ENCODE measurements around the gene GAK.
"Not testable (repeated sequence)": the region's sequence is repeated elsewhere in the genome, so short reads cannot be mapped to it uniquely, and the experiment has no call there.

The GAK gene

GRCh38 chr4:952881-953573, 20.9 kb upstream of the GAK start:
- no peak for DNase-seq

DNA sequence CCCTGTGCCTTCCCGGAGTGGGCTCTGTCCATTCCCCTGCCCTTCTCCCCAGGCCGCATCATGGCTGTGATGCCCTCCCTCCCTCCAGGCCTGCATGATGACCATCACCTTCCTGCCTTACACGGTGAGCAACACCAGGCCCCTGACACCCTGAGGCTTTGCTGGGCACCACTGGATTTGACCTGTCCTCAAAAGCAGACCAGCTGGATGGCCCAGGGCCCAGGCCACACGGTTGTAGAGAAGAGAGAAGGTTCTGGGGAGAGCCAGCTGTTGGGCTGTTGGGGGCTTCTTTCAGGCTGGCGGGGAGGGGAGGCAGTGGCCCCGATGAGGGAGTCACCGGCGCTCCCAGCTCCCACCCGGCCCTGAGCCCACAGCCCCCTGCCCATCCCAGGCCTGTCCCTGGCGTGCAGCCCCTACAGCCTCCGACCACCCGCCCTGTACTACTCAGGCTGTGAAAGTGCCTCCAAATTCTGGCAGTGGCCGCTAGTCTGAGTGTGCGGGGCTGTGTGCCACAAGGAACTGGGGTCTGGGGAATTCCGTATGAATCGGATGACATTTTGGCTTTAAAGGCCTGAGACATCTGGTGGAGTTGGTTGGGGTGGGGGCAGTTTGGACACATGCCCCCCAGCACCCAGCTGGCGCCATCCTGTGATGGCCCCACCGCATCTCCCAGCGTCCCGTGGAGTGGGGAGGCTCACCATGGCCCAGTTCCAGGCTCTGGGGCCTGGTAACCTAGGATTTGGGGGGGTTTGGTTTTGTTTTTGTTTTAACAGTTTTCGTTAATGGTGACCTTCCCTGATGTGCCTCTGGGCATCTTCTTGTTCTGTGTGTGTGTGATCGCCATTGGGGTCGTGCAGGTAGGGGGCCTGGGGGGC, 19.7 kb upstream of the GAK start:
- no peak for DNase-seq

DNA sequence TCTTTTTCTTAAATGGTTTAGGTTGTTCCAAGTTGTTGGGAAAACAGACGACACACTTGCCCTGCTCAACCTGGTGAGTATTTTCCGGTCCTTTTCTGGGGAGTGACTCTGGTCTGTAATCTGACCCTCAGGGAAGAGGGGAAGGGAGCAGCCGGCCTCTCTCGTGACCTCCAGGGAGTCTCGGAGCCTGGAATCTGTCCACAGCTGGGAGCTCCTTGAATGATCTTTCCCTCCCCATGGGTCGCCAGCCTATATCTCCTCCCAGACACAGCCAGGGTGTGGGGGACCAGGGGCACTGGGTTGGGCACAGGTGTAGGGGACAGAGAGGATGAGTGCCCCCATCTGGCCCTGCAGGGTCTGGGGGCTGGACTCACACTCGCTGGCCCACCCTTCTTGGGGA, 19.1 kb upstream of the GAK start:
- DNase-seq, result no peak

GRCh38 chr4:950136-951020, 18.3 kb upstream of the GAK start:
- no peak for DNase-seq

DNA sequence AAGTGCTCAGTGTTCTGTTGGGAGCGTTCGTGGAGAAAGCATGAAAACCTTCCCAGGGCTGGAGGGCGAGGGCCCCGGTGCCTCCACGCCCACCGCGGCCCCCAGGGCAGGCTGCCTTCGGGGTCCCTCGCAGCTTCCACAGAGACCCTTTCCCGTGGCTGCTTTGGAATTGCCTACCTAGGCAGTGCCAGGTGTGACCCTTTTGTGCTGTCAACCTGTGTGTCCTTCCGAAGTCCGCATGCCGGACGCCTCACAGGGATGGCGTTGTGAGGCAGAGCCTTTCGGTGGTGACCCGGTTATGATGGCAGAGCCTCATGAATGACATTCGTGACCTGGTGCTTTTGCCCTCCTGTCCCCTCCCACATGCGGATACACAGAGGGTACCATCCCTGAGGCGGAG, 17.5 kb upstream of the GAK start:
- no peak for DNase-seq

- DNase-seq, result no peak
Measured at GRCh38 chr4:948936-949300, 16.8 kb upstream of the GAK start.

GRCh38 chr4:948101-948935, 16.2 kb upstream of the GAK start:
- DNase-seq, result no peak

DNA sequence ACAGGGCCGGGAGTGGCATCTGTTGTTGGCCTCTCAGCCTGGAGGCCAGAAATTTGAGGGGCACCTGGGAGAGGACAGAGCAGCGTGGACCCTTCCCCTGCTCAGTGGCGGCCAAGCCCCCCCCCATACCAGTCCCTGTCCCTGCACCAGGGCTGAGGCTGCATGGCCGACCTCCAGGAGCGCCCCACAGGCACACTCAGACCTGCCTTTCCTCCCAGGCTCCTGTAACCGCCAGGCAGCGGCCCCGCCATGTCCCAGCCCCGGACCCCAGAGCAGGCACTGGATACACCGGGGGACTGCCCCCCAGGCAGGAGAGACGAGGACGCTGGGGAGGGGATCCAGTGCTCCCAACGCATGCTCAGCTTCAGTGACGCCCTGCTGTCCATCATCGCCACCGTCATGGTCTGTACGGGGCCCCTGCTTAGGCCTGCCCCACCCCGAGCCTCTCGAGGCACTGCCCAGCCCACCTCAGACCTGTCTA, 15.4 kb upstream of the GAK start:
- DNase-seq, result no peak

- no peak for DNase-seq
Measured at GRCh38 chr4:946517-947471, 14.7 kb upstream of the GAK start.

DNA sequence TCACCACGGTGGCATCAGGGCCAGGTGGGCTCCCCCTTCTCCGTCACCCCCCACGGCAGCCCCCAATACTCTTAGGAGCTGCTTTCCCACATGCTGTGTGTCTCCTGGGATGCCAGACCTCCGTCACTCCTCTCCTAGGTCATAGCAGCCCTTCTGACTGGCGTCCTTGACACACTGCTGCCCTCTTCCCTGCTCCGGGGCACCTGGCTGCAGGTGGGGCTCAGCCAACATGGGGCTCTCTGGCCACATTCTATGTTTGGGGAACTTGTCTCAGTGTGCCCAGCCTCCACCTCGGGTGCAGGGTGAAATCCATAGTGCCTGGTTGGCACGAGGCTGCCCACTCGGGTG, 14.0 kb upstream of the GAK start:
- DNase-seq, result no peak

DNA sequence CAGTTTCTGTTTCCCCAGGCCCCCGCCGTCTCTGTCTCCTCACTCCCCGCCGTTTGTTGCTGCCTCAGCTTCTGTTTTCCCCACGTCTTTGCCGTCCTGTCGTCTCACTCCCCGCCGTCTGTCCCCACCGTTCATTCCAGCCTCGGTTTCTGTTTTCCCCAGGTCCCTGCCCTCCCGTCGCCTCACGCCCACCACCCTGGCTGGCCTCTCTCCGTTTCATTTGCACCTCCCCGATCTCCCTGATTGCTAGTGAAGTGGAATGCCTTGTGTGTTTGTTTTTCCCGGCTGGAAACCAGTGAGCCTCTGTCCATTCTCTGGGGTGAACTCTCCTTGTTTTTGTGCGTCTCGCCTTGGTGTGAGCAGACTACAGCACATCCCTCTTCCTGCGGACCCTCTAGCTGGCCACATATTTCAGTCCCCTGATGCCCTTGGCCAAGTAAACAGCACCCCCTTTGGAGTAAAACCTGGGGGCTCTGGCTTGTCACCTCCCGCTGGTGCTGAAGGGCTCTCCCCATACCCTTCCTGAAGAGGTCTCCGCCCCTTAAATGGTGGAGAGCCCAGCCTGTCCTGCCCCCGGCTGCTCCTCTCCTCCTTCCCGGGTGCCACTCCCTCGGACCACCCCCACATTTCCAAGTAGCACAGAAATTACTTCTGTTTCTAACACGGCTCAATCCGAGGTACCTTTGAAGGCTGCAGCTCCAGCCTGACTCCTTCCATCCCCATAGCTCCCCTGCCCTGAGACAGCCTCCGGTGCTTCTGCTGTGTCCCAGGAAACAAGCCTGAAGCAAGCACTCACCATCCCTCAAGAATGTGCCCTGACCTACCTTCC, 13.4 kb upstream of the GAK start:
- DNase-seq, result no peak

DNA sequence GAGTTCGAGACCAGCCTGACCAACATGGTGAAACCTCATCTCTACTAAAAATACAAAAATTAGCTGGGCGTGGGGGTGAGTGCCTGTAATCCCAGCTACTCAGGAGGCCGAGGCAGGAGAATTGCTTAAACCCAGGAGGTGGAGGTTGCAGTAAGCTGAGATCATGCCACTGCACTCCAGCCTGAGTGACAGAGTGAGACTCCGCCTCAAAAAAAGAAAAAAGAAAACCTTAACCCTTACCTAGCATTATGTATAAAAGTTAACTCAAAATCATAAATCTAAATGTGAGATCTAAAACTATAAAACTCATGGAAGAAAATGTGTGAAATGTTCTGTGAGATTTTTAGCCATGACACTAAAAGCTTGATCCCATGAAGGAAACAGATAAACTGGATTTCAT, 7.4 kb upstream of the GAK start:
- DNase-seq, result not testable (repeated sequence)

GRCh38 chr4:932713-933070, 576 bp upstream of the GAK start:
- DNase-seq, result no peak

- DNase-seq, result no peak
Measured at GRCh38 chr4:931194-931959, 739 bp downstream of the GAK start.

DNA sequence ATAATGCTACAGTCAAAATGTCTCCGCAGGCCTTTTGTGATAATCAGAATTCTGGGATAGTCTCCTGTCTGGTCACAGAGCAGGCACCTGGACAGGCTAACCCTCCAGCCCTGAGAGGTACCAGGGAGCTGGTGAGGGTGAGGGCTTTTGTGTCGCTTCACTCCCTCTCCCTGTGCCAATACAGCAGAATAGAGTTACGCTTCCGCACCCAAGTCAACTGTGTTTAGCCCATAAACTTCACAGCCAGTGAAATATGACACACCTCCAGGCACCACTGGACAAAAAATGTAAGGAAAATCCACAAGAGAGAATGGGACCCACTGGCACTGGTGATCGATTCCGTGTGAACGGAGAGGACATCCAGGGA, 1.3 kb downstream of the GAK start:
- no peak for DNase-seq

- no peak for DNase-seq
Measured at GRCh38 chr4:930028-930551, 2.0 kb downstream of the GAK start.

DNA sequence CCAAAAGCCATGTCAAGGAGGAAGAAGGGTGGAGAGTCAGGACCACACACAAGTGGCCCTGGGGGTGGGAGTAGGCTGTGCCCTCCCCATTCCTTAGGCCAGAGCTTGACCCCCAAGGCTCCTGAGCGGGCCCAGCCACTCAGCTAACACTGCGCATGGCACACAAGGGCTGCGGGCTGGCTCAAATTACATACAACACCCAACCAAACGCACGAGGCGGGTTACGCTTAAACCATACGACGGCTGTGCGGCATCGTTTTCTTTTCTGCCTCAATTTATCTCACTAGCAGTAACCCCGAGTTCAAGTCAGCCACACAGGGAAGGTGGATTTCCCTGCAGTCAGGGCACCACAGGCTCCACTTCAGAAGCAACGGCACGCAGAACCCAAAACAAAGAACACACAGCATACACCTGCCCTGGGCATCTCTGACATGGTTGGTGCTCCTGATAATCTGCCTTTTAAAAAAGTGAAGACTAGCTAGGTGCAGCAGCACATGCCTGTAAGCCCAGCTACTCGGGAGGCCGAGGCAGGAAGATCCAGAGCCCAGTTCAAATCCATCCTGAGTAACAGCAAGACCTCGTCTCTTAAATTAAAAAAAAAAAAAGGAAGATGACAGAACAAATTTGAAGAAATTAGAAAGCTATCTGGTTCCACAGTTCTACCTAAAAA, 2.9 kb downstream of the GAK start:
- no peak for DNase-seq

DNA sequence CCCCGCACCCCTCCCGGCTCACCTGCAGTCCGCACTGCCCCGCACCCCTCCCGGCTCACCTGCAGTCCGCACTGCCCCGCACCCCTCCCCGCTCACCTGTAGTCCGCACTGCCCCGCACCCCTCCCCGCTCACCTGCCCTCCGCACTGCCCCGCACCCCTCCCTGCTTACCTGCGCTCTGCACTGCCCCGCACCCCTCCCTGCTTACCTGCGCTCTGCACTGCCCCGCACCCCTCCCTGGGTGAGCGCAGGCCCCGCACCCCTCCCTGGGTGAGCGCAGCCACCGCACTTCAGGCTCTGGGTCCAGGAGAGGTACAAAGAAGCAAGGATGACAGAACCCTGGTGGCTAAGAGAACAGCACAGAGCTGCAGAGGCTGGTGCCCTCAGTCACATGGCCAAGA, 4.5 kb downstream of the GAK start:
- not testable (repeated sequence) for DNase-seq

- DNase-seq, result no peak
Measured at GRCh38 chr4:926538-926937, 5.6 kb downstream of the GAK start.

All from NCI-H446 (cell line).